HL-60 (cell line): Measurements from ENCODE around the gene POLD2.

ENCODE experiments used
- GABPA ChIP-seq: IDR thresholded peaks from 2 replicates; pipeline ENCODE4 v1.6.1; 2012; ENCODE audit warnings: low read depth
- POLR2AphosphoS5 ChIP-seq: IDR thresholded peaks from 2 replicates; pipeline ENCODE4 v1.6.1; 2012; ENCODE audit warnings: low read depth
- TF ChIP-seq, protein P1 (sequence below): IDR thresholded peaks from one replicate; pipeline ENCODE4 v1.5.1; 2011; ENCODE audit warnings: low read length, control low read depth, inconsistent platforms; ENCODE audit not compliant: insufficient read depth
- TF ChIP-seq, protein P2 (sequence below): IDR thresholded peaks from 2 replicates; pipeline ENCODE4 v1.6.1; 2012; ENCODE audit warnings: low read depth; ENCODE audit not compliant: insufficient replicate concordance

DNA sequence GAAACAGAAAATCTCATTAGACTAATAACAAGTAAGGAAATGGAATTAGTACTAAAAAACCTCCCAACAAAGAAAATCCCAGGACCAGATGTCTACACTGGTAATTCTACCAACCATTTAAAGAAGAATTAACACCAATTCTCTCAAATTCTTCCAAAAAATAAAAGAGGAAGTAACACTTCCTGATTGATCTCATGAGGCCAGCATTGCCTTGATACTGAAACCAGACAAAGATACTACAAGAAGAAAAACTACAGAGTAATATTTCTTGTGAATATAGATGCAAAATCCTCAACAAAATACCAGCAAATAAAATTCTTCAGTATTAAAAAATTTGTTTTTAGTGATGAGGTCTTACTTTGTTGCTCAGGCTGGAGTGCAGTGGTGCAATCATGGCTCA lies 44.6 kb upstream of the POLD2 start:
- TF ChIP-seq, protein P1, sequence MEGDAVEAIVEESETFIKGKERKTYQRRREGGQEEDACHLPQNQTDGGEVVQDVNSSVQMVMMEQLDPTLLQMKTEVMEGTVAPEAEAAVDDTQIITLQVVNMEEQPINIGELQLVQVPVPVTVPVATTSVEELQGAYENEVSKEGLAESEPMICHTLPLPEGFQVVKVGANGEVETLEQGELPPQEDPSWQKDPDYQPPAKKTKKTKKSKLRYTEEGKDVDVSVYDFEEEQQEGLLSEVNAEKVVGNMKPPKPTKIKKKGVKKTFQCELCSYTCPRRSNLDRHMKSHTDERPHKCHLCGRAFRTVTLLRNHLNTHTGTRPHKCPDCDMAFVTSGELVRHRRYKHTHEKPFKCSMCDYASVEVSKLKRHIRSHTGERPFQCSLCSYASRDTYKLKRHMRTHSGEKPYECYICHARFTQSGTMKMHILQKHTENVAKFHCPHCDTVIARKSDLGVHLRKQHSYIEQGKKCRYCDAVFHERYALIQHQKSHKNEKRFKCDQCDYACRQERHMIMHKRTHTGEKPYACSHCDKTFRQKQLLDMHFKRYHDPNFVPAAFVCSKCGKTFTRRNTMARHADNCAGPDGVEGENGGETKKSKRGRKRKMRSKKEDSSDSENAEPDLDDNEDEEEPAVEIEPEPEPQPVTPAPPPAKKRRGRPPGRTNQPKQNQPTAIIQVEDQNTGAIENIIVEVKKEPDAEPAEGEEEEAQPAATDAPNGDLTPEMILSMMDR = no peak
- TF ChIP-seq, protein P2, sequence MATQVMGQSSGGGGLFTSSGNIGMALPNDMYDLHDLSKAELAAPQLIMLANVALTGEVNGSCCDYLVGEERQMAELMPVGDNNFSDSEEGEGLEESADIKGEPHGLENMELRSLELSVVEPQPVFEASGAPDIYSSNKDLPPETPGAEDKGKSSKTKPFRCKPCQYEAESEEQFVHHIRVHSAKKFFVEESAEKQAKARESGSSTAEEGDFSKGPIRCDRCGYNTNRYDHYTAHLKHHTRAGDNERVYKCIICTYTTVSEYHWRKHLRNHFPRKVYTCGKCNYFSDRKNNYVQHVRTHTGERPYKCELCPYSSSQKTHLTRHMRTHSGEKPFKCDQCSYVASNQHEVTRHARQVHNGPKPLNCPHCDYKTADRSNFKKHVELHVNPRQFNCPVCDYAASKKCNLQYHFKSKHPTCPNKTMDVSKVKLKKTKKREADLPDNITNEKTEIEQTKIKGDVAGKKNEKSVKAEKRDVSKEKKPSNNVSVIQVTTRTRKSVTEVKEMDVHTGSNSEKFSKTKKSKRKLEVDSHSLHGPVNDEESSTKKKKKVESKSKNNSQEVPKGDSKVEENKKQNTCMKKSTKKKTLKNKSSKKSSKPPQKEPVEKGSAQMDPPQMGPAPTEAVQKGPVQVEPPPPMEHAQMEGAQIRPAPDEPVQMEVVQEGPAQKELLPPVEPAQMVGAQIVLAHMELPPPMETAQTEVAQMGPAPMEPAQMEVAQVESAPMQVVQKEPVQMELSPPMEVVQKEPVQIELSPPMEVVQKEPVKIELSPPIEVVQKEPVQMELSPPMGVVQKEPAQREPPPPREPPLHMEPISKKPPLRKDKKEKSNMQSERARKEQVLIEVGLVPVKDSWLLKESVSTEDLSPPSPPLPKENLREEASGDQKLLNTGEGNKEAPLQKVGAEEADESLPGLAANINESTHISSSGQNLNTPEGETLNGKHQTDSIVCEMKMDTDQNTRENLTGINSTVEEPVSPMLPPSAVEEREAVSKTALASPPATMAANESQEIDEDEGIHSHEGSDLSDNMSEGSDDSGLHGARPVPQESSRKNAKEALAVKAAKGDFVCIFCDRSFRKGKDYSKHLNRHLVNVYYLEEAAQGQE = no peak
- TF ChIP-seq POLR2AphosphoS5 (no peak), GABPA (no peak)
